IMR-90 (cell line): ENCODE results near the gene CELSR1. TPM values are rescaled to one million over a fixed set of nuclear protein-coding genes. Genes with fewer than 3 reads are reported as not detected.

Experiments used
- ATAC-seq: fragments of 200-7000 bp; cut with Tn5 transposase; 2 replicates; pipeline ENCODE4 v1.9.1; 2020; ENCODE audit warnings: low read depth, mild to moderate bottlenecking, moderate library complexity
- BruUV-seq: library from RNA; stranded (reverse); fragments of 400-500 nt; replicated peaks from 2 replicates; lab custom pipeline; 2021; lab: Mats Ljungman, UMichigan
- CTCF ChIA-PET: fragments of 300-600 bp; formaldehyde crosslinking; extraction: SDS; loops from one replicate; lab custom pipeline; 2021; ENCODE audit warnings: antibody characterized with exemption; lab: Yijun Ruan, JAX
- POLR2A ChIA-PET: fragments of 300-600 bp; sonication (Branson Sonifier 250); formaldehyde crosslinking; loops from one replicate; lab custom pipeline; 2022; ENCODE audit warnings: antibody characterized with exemption; ENCODE audit not compliant: unreplicated experiment; lab: Charles Lee
- DNase-seq: peaks from one replicate; pipeline ENCODE4 v3.0.0; 2013
- H2AFZ ChIP-seq: replicated peaks from 2 replicates; pipeline ENCODE3; 2013; ENCODE audit warnings: low read length, mild to moderate bottlenecking; ENCODE audit not compliant: poor library complexity
- H2AK5ac ChIP-seq: 2 replicates; pipeline ENCODE4 v1.6.1; 2013; ENCODE audit warnings: low read depth, low read length, inconsistent platforms
- H2AK9ac ChIP-seq: replicated peaks from 2 replicates; pipeline ENCODE3; 2013; ENCODE audit warnings: mild to moderate bottlenecking, low read depth, low read length, moderate library complexity; ENCODE audit not compliant: poor library complexity
- H2BK120ac ChIP-seq: 2 replicates; pipeline ENCODE4 v1.6.1; 2013; ENCODE audit warnings: low read depth, low read length, inconsistent platforms
- H2BK15ac ChIP-seq: 3 replicates; pipeline ENCODE4 v1.6.1; 2013; ENCODE audit warnings: low read depth, low read length, inconsistent platforms
- H2BK20ac ChIP-seq: 2 replicates; pipeline ENCODE4 v1.6.1; 2013; ENCODE audit warnings: low read depth, mild to moderate bottlenecking, inconsistent platforms, low read length, moderate library complexity
- H2BK5ac ChIP-seq: 2 replicates; pipeline ENCODE4 v1.6.1; 2013; ENCODE audit warnings: mild to moderate bottlenecking, low read depth, low read length, inconsistent platforms; ENCODE audit not compliant: poor library complexity, severe bottlenecking
- H3K14ac ChIP-seq: replicated peaks from 2 replicates; pipeline ENCODE4 v1.6.1; 2013; ENCODE audit warnings: low read depth, low read length, inconsistent platforms
- H3K18ac ChIP-seq: 2 replicates; pipeline ENCODE4 v1.6.1; 2013; ENCODE audit warnings: low read depth, low read length, control low read depth
- H3K23ac ChIP-seq: 2 replicates; pipeline ENCODE4 v1.6.1; 2013; ENCODE audit warnings: low read depth, low read length, inconsistent platforms
- H3K27ac ChIP-seq: 2 replicates; pipeline ENCODE4 v1.5.1; 2013; ENCODE audit warnings: mild to moderate bottlenecking, control low read depth, low read length; ENCODE audit not compliant: insufficient read depth
- H3K27me3 ChIP-seq: 2 replicates; pipeline ENCODE4 v1.6.1; 2013; ENCODE audit warnings: low read length; ENCODE audit not compliant: control insufficient read depth, insufficient read depth
- H3K36me3 ChIP-seq: 2 replicates; pipeline ENCODE4 v1.6.1; 2013; ENCODE audit warnings: low read length, mixed read lengths; ENCODE audit not compliant: control insufficient read depth, insufficient read depth
- H3K4ac ChIP-seq: 2 replicates; pipeline ENCODE4 v1.6.1; 2013; ENCODE audit warnings: low read depth, low read length, inconsistent platforms
- H3K4me1 ChIP-seq: 2 replicates; pipeline ENCODE4 v1.6.1; 2013; ENCODE audit warnings: low read length, mixed read lengths; ENCODE audit not compliant: control insufficient read depth, insufficient read depth
- H3K4me2 ChIP-seq: 2 replicates; pipeline ENCODE4 v1.6.1; 2013; ENCODE audit warnings: low read depth, mild to moderate bottlenecking, control low read depth, low read length, moderate library complexity
- H3K4me3 ChIP-seq: 2 replicates; pipeline ENCODE4 v1.5.1; 2013; ENCODE audit warnings: low read depth, mild to moderate bottlenecking, control low read depth, low read length, moderate library complexity; ENCODE audit not compliant: insufficient read depth
- H3K56ac ChIP-seq: 2 replicates; pipeline ENCODE4 v1.6.1; 2013; ENCODE audit warnings: low read length, inconsistent platforms; ENCODE audit not compliant: insufficient read depth; ENCODE audit errors: extremely low read depth
- H3K79me1 ChIP-seq, 2 experiments: 2 replicates each; pipeline ENCODE4 v1.6.1; 2013; ENCODE audit warnings: low read length in 2 of 2, inconsistent platforms in 1 of 2, low read depth in 1 of 2
- H3K9ac ChIP-seq: 2 replicates; pipeline ENCODE4 v1.6.1; 2013; ENCODE audit warnings: low read depth, low read length, control low read depth
- H3K9me1 ChIP-seq: 2 replicates; pipeline ENCODE4 v1.6.1; 2013; ENCODE audit warnings: low read length, inconsistent platforms; ENCODE audit not compliant: insufficient read depth
- H3K9me3 ChIP-seq: 2 replicates; pipeline ENCODE4 v1.6.1; 2013; ENCODE audit warnings: low read length; ENCODE audit not compliant: control insufficient read depth, insufficient read depth
- H4K20me1 ChIP-seq: 2 replicates; pipeline ENCODE4 v1.6.1; 2013; ENCODE audit warnings: low read length, inconsistent platforms; ENCODE audit not compliant: insufficient read depth
- H4K5ac ChIP-seq: 2 replicates; pipeline ENCODE4 v1.6.1; 2013; ENCODE audit warnings: mild to moderate bottlenecking, low read depth, low read length, control low read depth
- H4K8ac ChIP-seq, 2 experiments: 2 replicates each; pipeline ENCODE4 v1.6.1; 2013; ENCODE audit warnings: low read depth in 2 of 2, low read length in 2 of 2, control low read depth in 1 of 2, inconsistent platforms in 1 of 2
- H4K91ac ChIP-seq: 2 replicates; pipeline ENCODE4 v1.6.1; 2013; ENCODE audit warnings: low read depth, low read length, inconsistent platforms; ENCODE audit not compliant: insufficient read depth
- BHLHE40 ChIP-seq: fragments of 150-350 bp; IDR thresholded peaks from 2 replicates; pipeline ENCODE4 v1.6.1; 2016; ENCODE audit warnings: mild to moderate bottlenecking, low read depth, low read length
- CHD1 ChIP-seq: IDR thresholded peaks from 2 replicates; pipeline ENCODE4 v1.6.1; 2012; ENCODE audit warnings: low read depth, low read length, improper control_type of control experiment
- MXI1 ChIP-seq: IDR thresholded peaks from 2 replicates; pipeline ENCODE4 v1.6.1; 2012; ENCODE audit warnings: low read depth, mild to moderate bottlenecking, low read length, moderate library complexity, borderline replicate concordance
- POLR2A ChIP-seq: IDR thresholded peaks from 2 replicates; pipeline ENCODE4 v1.6.1; 2012; ENCODE audit warnings: mild to moderate bottlenecking, low read depth, low read length
- RCOR1 ChIP-seq: IDR thresholded peaks from 2 replicates; pipeline ENCODE4 v1.6.1; 2012; ENCODE audit warnings: mild to moderate bottlenecking, low read length, improper control_type of control experiment; ENCODE audit not compliant: insufficient replicate concordance
- WGBS, 2 experiments: methylation state at CpG; one replicate each; pipeline versions ENCODE4 v1.1.5 to v1.1.7; 2013; ENCODE audit warnings: missing lambda C conversion rate in 2 of 2; ENCODE audit not compliant: insufficient read length in 1 of 2; ENCODE audit errors: extremely low coverage in 2 of 2; 5-methylcytosine and 5-hydroxymethylcytosine counted together
- dilution Hi-C: fragments of 300-500 bp; cut with HindIII; formaldehyde crosslinking; loops from one replicate; pipeline ENCODE4 v1.14.3; 2018; ENCODE audit warnings: low sequenced_read_pairs; ENCODE audit not compliant: unreplicated experiment
- in situ Hi-C: fragments of 300-500 bp; cut with MboI; formaldehyde crosslinking; loops from 3 replicates; pipeline ENCODE4 v1.14.3; 2019; ENCODE audit warnings: low sequenced_read_pairs, inconsistent platforms, mixed read lengths
- intact Hi-C: fragments of 100-400 bp; cut with micrococcal nuclease; formaldehyde crosslinking; loops from 2 replicates; pipeline ENCODE4 v1.10.0; 2022
- polyA plus RNA-seq, 3 experiments: library from polyadenylated mRNA; depleted of rRNA; stranded (reverse); fragments of >200 nt; gene quantifications; 2 replicates each; pipeline ENCODE4 v1.2.3, GENCODE V29; 2012; ENCODE audit warnings: low replicate concordance in 1 of 3
- total RNA-seq: library from RNA; depleted of rRNA; stranded (reverse); fragments of >200 nt; gene quantifications from 2 replicates; pipeline ENCODE4 v1.2.3, GENCODE V29; 2012

The CELSR1 gene
- total and polyA plus RNA-seq, 2 of the 4 experiments (the other 2 are of a cell fraction), result 0.36 to 0.82 TPM

DNA sequence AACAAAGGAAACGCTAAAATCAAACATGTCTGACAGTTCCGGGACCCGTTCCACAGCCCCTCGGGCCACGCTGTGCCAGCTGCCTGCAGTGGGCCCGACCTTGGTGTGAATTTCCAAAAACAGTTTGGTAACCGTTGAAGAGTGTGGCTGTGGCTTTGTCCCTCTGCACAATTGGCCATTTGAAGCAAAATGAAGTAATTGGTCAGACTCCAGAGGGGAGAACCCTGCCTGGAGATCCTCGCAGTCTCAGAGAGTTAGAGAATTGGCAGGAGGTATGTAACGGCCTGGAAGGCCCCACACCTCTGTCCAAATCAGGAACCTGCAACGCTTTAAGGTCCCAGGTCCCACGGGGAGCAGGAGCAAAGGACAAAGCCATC, 175.6 kb downstream of the CELSR1 start:
- DNase-seq (no peak), ATAC-seq (no peak)
- TF ChIP-seq BHLHE40 (no peak), RCOR1 (no peak), CHD1 (no peak), MXI1 (no peak), POLR2A (no peak)
- POLR2A ChIA-PET, result no interaction called here
- H2AFZ ChIP-seq, result no peak overlapping the region
- no peak overlapping the region for H2BK5ac ChIP-seq
- no peak overlapping the region for H2AK9ac ChIP-seq
- no peak overlapping the region for H2AK5ac ChIP-seq
- in situ Hi-C loops, result no loop called here
- no peak overlapping the region for H2BK15ac ChIP-seq
- peaks cover 5% of the 10 kb centered on the region; the same call in 1 of the 2 replicates for H3K36me3 ChIP-seq
- H3K9ac ChIP-seq, result no peak overlapping the region
- no peak overlapping the region for H3K14ac ChIP-seq
- H3K4me2 ChIP-seq, result no peak overlapping the region
- H2BK120ac ChIP-seq, result no peak overlapping the region
- no peak overlapping the region for H3K18ac ChIP-seq
- no peak overlapping the region for H2BK20ac ChIP-seq
- no peaks in the 10 kb centered on the region for H3K4me1 ChIP-seq
- no peaks in the 10 kb centered on the region for H3K9me3 ChIP-seq
- no peak overlapping the region for H3K56ac ChIP-seq
- no peaks in the 10 kb centered on the region for H3K9me1 ChIP-seq
- no peak overlapping the region for H3K4me3 ChIP-seq
- no peak overlapping the region for H3K4ac ChIP-seq
- no peak overlapping the region for H4K5ac ChIP-seq
- H3K27ac ChIP-seq, result no peak overlapping the region
- BruUV-seq, result no TSS peak
- H4K8ac ChIP-seq, result no peak overlapping the region
- CTCF ChIA-PET, result no interaction called here
- dilution Hi-C loops, result no loop called here
- WGBS, 2 experiments, result 79% methylated on average over 5 of the region's 11 CpGs; no CpG with 5 or more reads in 1 of the 2 experiments
- no peaks in the 10 kb centered on the region for H3K79me1 ChIP-seq
- intact Hi-C loops, result no loop called here
- H4K91ac ChIP-seq, result no peak overlapping the region
- peaks cover 5% of the 10 kb centered on the region; the same call in 1 of the 2 replicates for H3K27me3 ChIP-seq
- H3K23ac ChIP-seq, result no peak overlapping the region
- H4K20me1 ChIP-seq, result no peaks in the 10 kb centered on the region
